CD4-positive, alpha-beta T cell treated with Interleukin-10 for 1 hour (primary cell): ENCODE data around the gene RREB1.
A peak's percentile ranks its signal among the peaks of the same experiment; 100 is the strongest.

Experiments used
- DNase-seq: peaks from one replicate; pipeline ENCODE4 v3.0.0-alpha.2; 2020

The RREB1 gene

GRCh38 chr6:7166410-7167293 lies 58.9 kb downstream of the RREB1 start:
- no peak for DNase-seq

GRCh38 chr6:7169296-7169721 lies 61.5 kb downstream of the RREB1 start:
- no peak for DNase-seq

- no peak for DNase-seq
Observed at GRCh38 chr6:7170117-7170732, 62.5 kb downstream of the RREB1 start.

- DNase-seq: no peak
Observed at GRCh38 chr6:7171119-7171518, 63.4 kb downstream of the RREB1 start.

- DNase-seq: no peak
Observed at GRCh38 chr6:7171733-7172132, 64.0 kb downstream of the RREB1 start.

- no peak for DNase-seq
Observed at GRCh38 chr6:7172649-7173048, 64.9 kb downstream of the RREB1 start.

- no peak for DNase-seq
Observed at GRCh38 chr6:7173843-7174503, 66.2 kb downstream of the RREB1 start.

GRCh38 chr6:7175462-7175861 lies 67.7 kb downstream of the RREB1 start:
- no peak for DNase-seq

GRCh38 chr6:7176208-7176607 lies 68.4 kb downstream of the RREB1 start:
- DNase-seq: no peak

- no peak for DNase-seq
Observed at GRCh38 chr6:7178280-7178679, 70.5 kb downstream of the RREB1 start.

GRCh38 chr6:7180751-7181150 lies 73.0 kb downstream of the RREB1 start:
- no peak for DNase-seq

GRCh38 chr6:7183707-7184106 lies 75.9 kb downstream of the RREB1 start:
- no peak for DNase-seq

- DNase-seq: no peak
Observed at GRCh38 chr6:7184502-7184901, 76.7 kb downstream of the RREB1 start.

GRCh38 chr6:7185561-7185960 lies 77.8 kb downstream of the RREB1 start:
- DNase-seq: no peak

- DNase-seq: peak; percentile 7
Observed at GRCh38 chr6:7188492-7188891, 80.7 kb downstream of the RREB1 start.

GRCh38 chr6:7189101-7189758 lies 81.5 kb downstream of the RREB1 start:
- DNase-seq: no peak

GRCh38 chr6:7190791-7191190 lies 83.0 kb downstream of the RREB1 start:
- DNase-seq: no peak

- no peak for DNase-seq
Observed at GRCh38 chr6:7193122-7193521, 85.4 kb downstream of the RREB1 start.

GRCh38 chr6:7194657-7195056 lies 86.9 kb downstream of the RREB1 start:
- DNase-seq: no peak

- no peak for DNase-seq
Observed at GRCh38 chr6:7195339-7196018, 87.7 kb downstream of the RREB1 start.

GRCh38 chr6:7196019-7196402 lies 88.2 kb downstream of the RREB1 start:
- no peak for DNase-seq

GRCh38 chr6:7196685-7197283 lies 89.0 kb downstream of the RREB1 start:
- no peak for DNase-seq
